Cardiac fibroblast (primary cell): ENCODE results near the gene RAMP2.

ENCODE experiments used
- DNase-seq, 2 donors: peaks; one replicate each; pipeline versions ENCODE4 v3.0.0 to v3.0.0-alpha.2; 2010; ENCODE audit warnings: low read depth in 2 of 2
- H3K4me3 ChIP-seq, 2 donors: replicated peaks in 1 of 2; 1 replicate in 1 of 2; 2 replicates in 1 of 2; pipeline ENCODE4 v1.5.1; 2011; ENCODE audit warnings: low read depth in 2 of 2, low read length in 2 of 2, mild to moderate bottlenecking in 2 of 2, moderate library complexity in 1 of 2
- CTCF ChIP-seq: IDR thresholded peaks from one replicate; pipeline ENCODE4 v1.5.1; 2011; ENCODE audit warnings: low read depth, mild to moderate bottlenecking, low read length, inconsistent platforms

RAMP2 gene

GRCh38 chr17:42804918-42805367, 43.9 kb downstream of the RAMP2 start:
- no peak for DNase-seq
- no peak for TF ChIP-seq CTCF
- H3K4me3 ChIP-seq, result no peak overlapping the region

- no peak overlapping the region for H3K4me3 ChIP-seq
- TF ChIP-seq CTCF, result no peak
- DNase-seq, result no peak
Measured at GRCh38 chr17:42806249-42806648, 45.2 kb downstream of the RAMP2 start.

GRCh38 chr17:42809250-42809649, 48.2 kb downstream of the RAMP2 start:
- no peak overlapping the region for H3K4me3 ChIP-seq
- no peak for TF ChIP-seq CTCF
- peak; percentile 83 to 91 for DNase-seq
